LNCAP (cell line): ENCODE data around the gene FOSL2.

Experiments used
- TF ChIP-seq, protein P1 (sequence below): fragments of 450-650 bp; IDR thresholded peaks from 2 replicates; pipeline ENCODE4 v1.5.1; 2017; ENCODE audit warnings: mild to moderate bottlenecking

Gene FOSL2

GRCh38 chr2:28398101-28398834 lies 5.6 kb downstream of the FOSL2 start:
- TF ChIP-seq, protein P1, sequence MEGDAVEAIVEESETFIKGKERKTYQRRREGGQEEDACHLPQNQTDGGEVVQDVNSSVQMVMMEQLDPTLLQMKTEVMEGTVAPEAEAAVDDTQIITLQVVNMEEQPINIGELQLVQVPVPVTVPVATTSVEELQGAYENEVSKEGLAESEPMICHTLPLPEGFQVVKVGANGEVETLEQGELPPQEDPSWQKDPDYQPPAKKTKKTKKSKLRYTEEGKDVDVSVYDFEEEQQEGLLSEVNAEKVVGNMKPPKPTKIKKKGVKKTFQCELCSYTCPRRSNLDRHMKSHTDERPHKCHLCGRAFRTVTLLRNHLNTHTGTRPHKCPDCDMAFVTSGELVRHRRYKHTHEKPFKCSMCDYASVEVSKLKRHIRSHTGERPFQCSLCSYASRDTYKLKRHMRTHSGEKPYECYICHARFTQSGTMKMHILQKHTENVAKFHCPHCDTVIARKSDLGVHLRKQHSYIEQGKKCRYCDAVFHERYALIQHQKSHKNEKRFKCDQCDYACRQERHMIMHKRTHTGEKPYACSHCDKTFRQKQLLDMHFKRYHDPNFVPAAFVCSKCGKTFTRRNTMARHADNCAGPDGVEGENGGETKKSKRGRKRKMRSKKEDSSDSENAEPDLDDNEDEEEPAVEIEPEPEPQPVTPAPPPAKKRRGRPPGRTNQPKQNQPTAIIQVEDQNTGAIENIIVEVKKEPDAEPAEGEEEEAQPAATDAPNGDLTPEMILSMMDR, result no peak

DNA sequence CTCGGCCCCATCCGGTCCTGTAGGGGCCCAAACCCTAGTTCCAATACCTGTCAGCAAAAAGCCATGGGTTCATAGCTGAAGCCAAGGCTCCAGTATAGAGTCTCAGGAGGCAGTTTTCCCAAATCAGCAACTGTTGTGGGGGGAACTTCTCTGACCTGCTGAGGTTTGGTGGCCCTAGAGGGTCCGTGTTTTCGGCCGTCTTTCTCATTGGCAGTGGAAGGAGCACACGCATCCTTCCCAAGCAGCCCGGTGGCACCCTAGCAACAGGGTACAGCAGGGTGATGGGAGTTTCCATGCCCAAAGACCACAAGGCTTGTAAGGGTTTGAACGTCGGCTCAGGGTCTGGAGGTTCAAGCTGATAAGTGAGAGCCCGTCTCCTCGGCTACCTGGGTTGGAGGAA lies 6.6 kb downstream of the FOSL2 start:
- TF ChIP-seq, protein P1, result no peak

DNA sequence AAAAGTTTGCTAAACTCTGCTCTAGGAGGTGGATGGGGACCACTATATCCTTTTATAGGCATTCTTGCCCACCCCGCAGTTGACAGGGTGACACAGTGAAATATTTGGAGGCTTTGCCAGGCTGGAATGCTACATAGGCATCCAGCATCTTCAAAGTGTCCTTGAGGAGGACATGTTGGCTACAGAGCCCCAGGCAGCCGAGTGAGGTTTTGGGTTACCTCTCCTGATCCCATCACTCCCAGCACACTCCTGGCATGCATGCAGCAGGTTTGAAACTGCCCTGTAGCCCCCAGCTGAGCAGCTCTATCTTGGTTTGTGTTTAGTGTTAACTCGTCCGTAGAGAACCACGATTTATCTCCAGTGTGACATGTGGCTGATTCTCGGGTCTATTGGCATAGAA lies 7.3 kb downstream of the FOSL2 start:
- TF ChIP-seq, protein P1, result no peak

DNA sequence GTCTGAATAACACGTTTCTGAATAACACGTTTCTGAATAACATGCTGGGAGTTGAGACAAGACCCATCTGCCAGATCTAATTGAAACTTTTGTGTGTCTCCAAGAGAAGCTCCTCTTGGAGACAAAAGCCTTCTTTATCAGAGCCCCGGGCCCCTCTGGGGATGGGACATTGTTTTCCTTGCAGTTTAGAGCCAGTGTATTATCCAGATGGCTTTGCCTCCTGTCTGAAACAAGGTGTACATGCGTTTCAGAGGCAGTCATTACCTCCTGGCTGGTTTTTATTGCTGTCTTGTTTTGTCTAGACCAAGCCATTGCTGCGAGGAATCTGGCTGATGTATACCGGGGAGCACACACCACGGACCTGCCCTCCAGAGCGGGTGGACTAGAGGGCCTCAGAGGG lies 7.8 kb downstream of the FOSL2 start:
- TF ChIP-seq, protein P1, result no peak

DNA sequence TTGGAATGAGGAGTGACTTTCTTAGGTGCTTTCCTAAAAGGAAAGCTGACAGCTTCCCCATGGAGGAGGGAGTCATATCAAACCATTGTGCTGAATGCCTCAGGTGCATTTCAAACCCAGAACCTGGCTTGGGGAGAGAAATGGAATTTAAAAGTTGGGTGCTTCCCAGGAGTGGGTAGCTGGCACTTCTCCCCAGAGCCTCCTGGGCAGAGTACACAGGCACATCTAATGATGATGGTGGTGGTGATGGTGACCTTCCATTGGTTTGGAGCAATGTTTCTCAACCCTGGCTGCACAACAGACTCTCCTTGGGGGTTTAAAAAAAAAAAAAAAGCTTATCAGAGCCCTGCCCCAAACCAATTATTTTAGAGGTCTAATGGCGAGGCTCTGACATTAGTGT lies 8.3 kb downstream of the FOSL2 start:
- TF ChIP-seq, protein P1, result no peak

GRCh38 chr2:28401411-28401810 lies 8.8 kb downstream of the FOSL2 start:
- TF ChIP-seq, protein P1, result no peak

DNA sequence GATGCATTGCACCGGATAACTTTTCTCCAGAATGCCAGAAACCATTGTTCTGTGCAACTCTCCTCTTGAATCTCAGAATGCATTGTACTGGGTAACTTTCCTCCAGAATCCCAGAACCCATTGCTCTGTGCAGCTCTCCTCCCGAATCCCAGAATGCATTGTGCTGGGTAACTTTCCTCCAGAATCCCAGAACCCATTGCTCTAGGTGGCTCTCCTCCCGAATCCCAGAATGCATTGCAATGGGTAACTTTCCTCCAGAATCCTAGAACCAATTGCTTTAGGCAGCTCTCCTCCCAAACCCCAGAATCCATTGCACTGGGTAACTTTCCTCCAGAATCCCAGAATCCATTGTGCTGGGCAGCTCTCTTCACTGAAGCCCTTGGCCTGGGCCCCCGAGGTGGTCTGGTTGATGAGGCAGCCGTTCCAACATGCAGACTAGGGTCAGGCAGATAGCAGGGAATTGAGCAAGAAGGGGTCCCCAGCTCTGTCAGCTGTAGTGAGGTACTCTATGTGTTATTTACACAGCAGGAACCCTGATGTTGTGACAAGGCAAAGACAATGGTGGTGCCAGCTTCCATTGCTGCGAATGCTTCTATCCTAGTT lies 9.4 kb downstream of the FOSL2 start:
- TF ChIP-seq, protein P1, result no peak
